ENCODE data around the gene ARL14EP. TPM values are rescaled to one million over a fixed set of nuclear protein-coding genes. Genes with fewer than 3 reads are reported as not detected.

ARL14EP gene
- total RNA-seq, 1 donor = 27.4 TPM

- DNase-seq (ENCODE audit: low read depth) = no peak
- H3K4me3 ChIP-seq (ENCODE audit: low read depth, low read length) = no peak overlapping the region
- TF ChIP-seq CTCF (IDR thresholded peaks at IDR 0.05; ENCODE audit: insufficient read depth, low read length) = no peak
Observed at GRCh38 chr11:30351061-30351460, 28.2 kb downstream of the ARL14EP start.

DNA sequence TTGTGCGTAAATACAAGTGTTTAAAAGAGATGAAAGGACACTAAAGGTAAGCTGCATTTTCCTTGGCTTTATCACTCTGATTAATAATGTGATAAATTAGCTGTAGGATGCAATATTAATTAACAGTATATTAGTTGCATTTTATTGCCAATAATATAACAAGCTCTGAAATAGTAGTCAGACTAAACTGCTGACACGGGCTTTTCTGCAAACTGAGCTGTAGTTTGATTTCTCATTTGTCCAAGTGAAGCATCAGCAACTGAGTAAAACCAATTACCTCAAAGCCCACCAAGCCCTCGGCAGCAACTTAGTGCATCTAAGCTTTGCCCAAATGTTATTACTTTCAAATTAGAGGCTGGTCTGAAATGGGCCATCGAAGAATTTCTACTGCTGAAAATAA, 33.5 kb downstream of the ARL14EP start:
- no peak for TF ChIP-seq CTCF (IDR thresholded peaks at IDR 0.05; ENCODE audit: insufficient read depth, low read length)
- H3K4me3 ChIP-seq (ENCODE audit: low read depth, low read length) = no peak overlapping the region
- DNase-seq (ENCODE audit: low read depth) = no peak

DNA sequence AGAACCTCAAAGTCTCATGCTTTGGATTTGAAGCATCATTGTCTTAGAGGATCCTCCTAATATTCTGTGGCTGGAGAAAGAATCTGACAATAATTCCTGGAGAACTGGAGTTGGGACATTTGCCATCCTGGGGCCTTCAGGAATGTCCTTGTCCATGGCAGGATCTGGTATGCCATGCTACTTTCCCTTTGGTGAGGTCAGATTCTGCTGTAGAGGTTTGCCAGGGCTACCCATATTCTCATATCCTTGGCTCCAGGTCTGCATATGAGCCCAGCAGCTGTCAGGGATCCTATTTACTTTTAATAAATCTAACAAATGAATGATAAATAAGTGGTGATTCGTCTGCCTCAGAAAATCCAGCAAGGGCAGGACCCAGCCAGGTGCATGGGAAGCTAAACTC, 35.0 kb downstream of the ARL14EP start:
- H3K4me3 ChIP-seq (ENCODE audit: low read depth, low read length) = no peak overlapping the region
- TF ChIP-seq CTCF (IDR thresholded peaks at IDR 0.05; ENCODE audit: insufficient read depth, low read length) = no peak
- DNase-seq (ENCODE audit: low read depth) = no peak

- no peak overlapping the region for H3K4me3 ChIP-seq (ENCODE audit: low read depth, low read length)
- DNase-seq (ENCODE audit: low read depth) = no peak
- no peak for TF ChIP-seq CTCF (IDR thresholded peaks at IDR 0.05; ENCODE audit: insufficient read depth, low read length)
Observed at GRCh38 chr11:30358536-30358935, 35.6 kb downstream of the ARL14EP start.

GRCh38 chr11:30360741-30361140, 37.8 kb downstream of the ARL14EP start:
- DNase-seq (ENCODE audit: low read depth) = no peak
- no peak overlapping the region for H3K4me3 ChIP-seq (ENCODE audit: low read depth, low read length)
- no peak for TF ChIP-seq CTCF (IDR thresholded peaks at IDR 0.05; ENCODE audit: insufficient read depth, low read length)

DNA sequence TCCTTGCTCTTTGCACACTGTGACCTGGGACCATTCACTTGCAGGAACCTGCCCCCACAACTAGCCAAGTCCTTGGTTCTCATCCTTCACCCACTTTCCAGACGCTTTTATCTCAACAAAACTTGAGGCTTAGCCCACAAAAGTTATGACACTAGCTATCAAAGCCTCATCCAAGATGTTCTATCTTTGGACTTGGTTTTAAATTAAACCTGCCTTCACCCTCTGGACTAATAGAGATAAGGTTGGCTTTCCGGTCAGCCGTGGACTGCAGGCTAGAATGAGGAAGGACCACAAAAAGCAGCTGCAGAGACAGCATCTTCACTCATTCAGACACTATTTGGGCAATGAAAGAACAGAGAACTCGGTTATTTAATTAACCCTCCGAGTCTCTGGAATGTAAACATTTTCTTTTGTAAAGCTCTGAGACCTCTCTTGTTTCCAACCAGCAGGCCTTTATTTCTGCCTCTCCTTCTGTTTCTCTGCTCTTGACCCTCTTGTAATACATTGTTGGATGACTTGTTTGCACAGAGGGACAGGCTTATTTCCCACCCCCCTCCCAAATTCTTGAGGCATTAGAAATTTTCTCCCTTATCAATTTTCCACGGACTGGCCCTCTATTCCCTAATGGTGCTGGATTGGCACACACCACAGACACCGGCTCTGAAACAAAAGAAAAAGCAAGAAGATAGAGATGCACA, 41.4 kb downstream of the ARL14EP start:
- TF ChIP-seq CTCF (IDR thresholded peaks at IDR 0.05; ENCODE audit: insufficient read depth, low read length) = no peak
- DNase-seq (ENCODE audit: low read depth) = no peak
- no peak overlapping the region for H3K4me3 ChIP-seq (ENCODE audit: low read depth, low read length)
